K562 (cell line): Measurements from ENCODE around the gene MATR3. TPM values are rescaled to one million over a fixed set of nuclear protein-coding genes. Genes with fewer than 3 reads are reported as not detected.

Experiments used
- CC2D1A ChIP-seq: fragments of 450-650 bp; IDR thresholded peaks from 2 replicates; pipeline ENCODE4 v1.6.1; 2017; ENCODE audit warnings: mild to moderate bottlenecking
- FOXK2 ChIP-seq, 2 experiments: fragments of 450-650 bp; IDR thresholded peaks in 1 of 2; conservative IDR thresholded peaks in 1 of 2; 2 replicates each; pipeline ENCODE4 v1.6.1; 2016; ENCODE audit warnings: low read depth in 2 of 2, mild to moderate bottlenecking in 1 of 2
- GATAD2A ChIP-seq: fragments of 450-650 bp; IDR thresholded peaks from 2 replicates; pipeline ENCODE4 v1.6.1; 2017
- HDAC1 ChIP-seq, 2 experiments: fragments of 450-650 bp; IDR thresholded peaks; 2 replicates each; pipeline ENCODE4 v1.6.1; 2016 to 2017; ENCODE audit warnings: inconsistent platforms in 1 of 2, mild to moderate bottlenecking in 1 of 2, moderate library complexity in 1 of 2
- HNRNPLL ChIP-seq: fragments of 200-400 bp; formaldehyde crosslinking; IDR thresholded peaks from 2 replicates; pipeline ENCODE4 v1.6.1; 2017; ENCODE audit warnings: low read length, low read depth, mild to moderate bottlenecking; ENCODE audit not compliant: poor library complexity, severe bottlenecking
- HSF4 ChIP-seq: fragments of 250-450 bp; sonication (Bioruptor Pico); IDR thresholded peaks from 2 replicates; pipeline ENCODE4 v2.1.2; 2022; ENCODE audit warnings: mild to moderate bottlenecking, moderate library complexity, borderline replicate concordance
- KDM4B ChIP-seq, 2 experiments: fragments of 450-650 bp in 1 of 2; sonication (generic) in 1 of 2; IDR thresholded peaks; 2 replicates each; pipeline ENCODE4 v1.6.1; 2016 to 2017; ENCODE audit warnings: borderline replicate concordance in 2 of 2, antibody characterized with exemption in 1 of 2, low read depth in 1 of 2, mild to moderate bottlenecking in 1 of 2
- KLF16 ChIP-seq: IDR thresholded peaks from 2 replicates; pipeline ENCODE4 v1.6.1; 2016; ENCODE audit warnings: antibody characterized with exemption
- LCOR ChIP-seq: sonication (generic); formaldehyde crosslinking; IDR thresholded peaks from 2 replicates; pipeline ENCODE4 v1.8.0; 2022; ENCODE audit warnings: mild to moderate bottlenecking, missing genetic modification reagents
- PHB2 ChIP-seq: fragments of 450-650 bp; IDR thresholded peaks from 2 replicates; pipeline ENCODE4 v1.6.1; 2017; ENCODE audit warnings: low read depth
- POLR3A ChIP-seq: IDR thresholded peaks from 2 replicates; pipeline ENCODE4 v1.6.1; 2011; ENCODE audit warnings: borderline replicate concordance, mild to moderate bottlenecking, moderate library complexity; ENCODE audit not compliant: insufficient read length, insufficient read depth; ENCODE audit errors: extremely low read depth
- PTRF ChIP-seq: fragments of 450-650 bp; IDR thresholded peaks from 2 replicates; pipeline ENCODE4 v1.6.1; 2016; ENCODE audit warnings: mild to moderate bottlenecking, missing genetic modification characterization, missing compliant biosample characterization
- RBM22 ChIP-seq: fragments of 200-400 bp; formaldehyde crosslinking; IDR thresholded peaks from 2 replicates; pipeline ENCODE4 v1.6.1; 2018; ENCODE audit warnings: low read length, low read depth; ENCODE audit not compliant: poor library complexity, severe bottlenecking
- SIN3A ChIP-seq, 2 experiments: fragments of 150-350 bp in 1 of 2; IDR thresholded peaks; 2 replicates each; pipeline ENCODE4 v1.6.1; 2011 to 2016; ENCODE audit warnings: borderline replicate concordance in 2 of 2, low read depth in 2 of 2, low read length in 2 of 2, mild to moderate bottlenecking in 2 of 2, moderate library complexity in 2 of 2; ENCODE audit not compliant: control insufficient read depth in 1 of 2
- TEAD4 ChIP-seq, 2 experiments: sonication (generic) in 1 of 2; formaldehyde crosslinking in 1 of 2; IDR thresholded peaks; 2 replicates each; pipeline versions ENCODE4 v1.6.1 to v1.8.0; 2012 to 2022; ENCODE audit warnings: borderline replicate concordance in 1 of 2, inconsistent platforms in 1 of 2, low read length in 1 of 2, mild to moderate bottlenecking in 1 of 2, missing genetic modification reagents in 1 of 2
- ZC3H4 ChIP-seq: sonication (generic); formaldehyde crosslinking; IDR thresholded peaks from 2 replicates; pipeline ENCODE4 v1.9.0; 2021; ENCODE audit warnings: missing genetic modification reagents, borderline replicate concordance
- ZNF696 ChIP-seq: fragments of 250-450 bp; sonication (Bioruptor Pico); conservative IDR thresholded peaks from 2 replicates; pipeline ENCODE4 v1.4.0; 2020; ENCODE audit warnings: mild to moderate bottlenecking, moderate library complexity
- polyA plus RNA-seq, 8 experiments: library from polyadenylated mRNA; depleted of rRNA in 4 of 8; stranded (reverse) in 5 of 8; unstranded in 3 of 8; fragments of >200 nt; fragmentation: Nextera tagmentation in 2 of 8; fragmentation: Illumina TruSeq in 1 of 8; extraction: Ambion mirVana in 2 of 8; extraction: Trizol in 1 of 8; gene quantifications; 2 replicates each; pipeline versions ENCODE4 v1.2.1 to v1.2.3, GENCODE V29; 2011 to 2014; ENCODE audit warnings: inconsistent platforms in 1 of 8, missing spikeins in 1 of 8
- total RNA-seq, 7 experiments: library from RNA; depleted of rRNA in 6 of 7; stranded (reverse); fragments of >200 nt in 6 of 7; fragmentation: Illumina TruSeq in 2 of 7; extraction: Trizol in 2 of 7; gene quantifications; 2 replicates each; pipeline versions ENCODE4 v1.2.1 to v1.2.3, GENCODE V29; 2011 to 2021; ENCODE audit warnings: low replicate concordance in 1 of 7
- TF ChIP-seq, protein P1 (sequence below): fragments of 250-450 bp; sonication (Bioruptor Pico); IDR thresholded peaks from 2 replicates; pipeline ENCODE4 v1.5.0; 2022; ENCODE audit warnings: mild to moderate bottlenecking
- TF ChIP-seq, protein P2 (sequence below): sonication (generic); formaldehyde crosslinking; IDR thresholded peaks from 2 replicates; pipeline ENCODE4 v1.8.0; 2022; ENCODE audit warnings: mild to moderate bottlenecking, missing genetic modification reagents

The MATR3 gene
- total and polyA plus RNA-seq, 9 of the 15 experiments (the other 6 are each of a cell fraction or from before 2014, with no cell fraction given) = 150 to 425 (median 263) TPM

DNA sequence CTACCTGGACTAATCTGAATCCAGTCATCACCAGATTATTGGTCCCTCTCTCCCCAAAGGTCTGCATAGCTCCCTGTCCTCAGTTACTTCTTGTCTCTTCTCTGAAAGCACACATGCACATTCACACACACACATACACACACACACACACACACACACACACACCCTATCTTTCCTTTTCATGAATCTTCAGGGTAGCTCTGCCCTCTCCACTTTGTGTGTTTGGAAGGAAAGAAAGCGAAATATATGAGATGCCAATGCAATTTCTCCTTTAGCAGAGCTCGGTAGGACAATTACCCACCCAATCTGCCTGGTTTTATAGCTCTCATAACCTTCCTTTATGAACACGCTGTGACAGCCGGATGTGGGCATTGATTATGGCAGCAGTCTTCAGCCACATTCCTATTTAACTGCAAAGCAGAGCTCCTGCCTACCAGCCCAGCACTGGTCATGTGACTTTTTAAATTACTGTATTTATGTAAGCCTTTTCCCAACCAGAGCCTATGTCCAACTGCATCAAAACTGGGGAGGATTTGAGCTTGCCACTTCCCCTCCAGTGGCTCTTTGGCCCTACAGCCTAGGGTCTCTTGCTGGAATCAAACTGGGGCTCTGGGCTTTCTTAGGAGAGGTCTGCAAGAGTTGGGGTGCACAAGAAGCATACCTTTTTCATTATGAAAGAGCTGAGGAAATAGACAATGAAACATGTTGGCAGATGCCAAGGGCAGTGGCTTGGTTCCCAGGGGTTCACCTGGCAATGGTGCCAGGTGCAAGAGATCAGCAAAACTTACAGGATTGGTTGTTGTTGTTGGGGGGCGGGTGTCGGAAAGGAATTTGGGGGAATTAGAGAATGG, 20.8 kb upstream of the MATR3 start (continued):
- TF ChIP-seq HDAC1 (IDR thresholded peaks at IDR 0.05) (no peak), KDM4B (IDR thresholded peaks at IDR 0.05; ENCODE audit: borderline replicate concordance in 2 of 2, low read depth in 1 of 2) (no peak), HSF4 (CRISPR knock-in tag) (no peak), KLF16 (no peak), ZNF696 (no peak), RBM22 (no peak), PTRF (no peak), HNRNPLL (no peak), POLR3A (no peak), GATAD2A (peak; percentile 37; the same call in 1 of the 2 replicates), SIN3A (IDR thresholded peaks at IDR 0.05; ENCODE audit: borderline replicate concordance in 2 of 2, control insufficient read depth in 1 of 2, low read depth in 2 of 2, low read length in 2 of 2) (no peak), TEAD4 (IDR thresholded peaks at IDR 0.05; ENCODE audit: low read length) (no peak), TEAD4 (CRISPR knock-in tag; IDR thresholded peaks at IDR 0.05; ENCODE audit: borderline replicate concordance) (no peak), FOXK2 (conservative IDR thresholded peaks at IDR 0.05 in 1 of 2, IDR thresholded peaks at IDR 0.05 in 1 of 2; ENCODE audit: low read depth in 2 of 2) (no peak), PHB2 (no peak), CC2D1A (no peak), ZC3H4 (CRISPR knock-in tag) (no peak), LCOR (CRISPR knock-in tag) (no peak)
- TF ChIP-seq, protein P1, sequence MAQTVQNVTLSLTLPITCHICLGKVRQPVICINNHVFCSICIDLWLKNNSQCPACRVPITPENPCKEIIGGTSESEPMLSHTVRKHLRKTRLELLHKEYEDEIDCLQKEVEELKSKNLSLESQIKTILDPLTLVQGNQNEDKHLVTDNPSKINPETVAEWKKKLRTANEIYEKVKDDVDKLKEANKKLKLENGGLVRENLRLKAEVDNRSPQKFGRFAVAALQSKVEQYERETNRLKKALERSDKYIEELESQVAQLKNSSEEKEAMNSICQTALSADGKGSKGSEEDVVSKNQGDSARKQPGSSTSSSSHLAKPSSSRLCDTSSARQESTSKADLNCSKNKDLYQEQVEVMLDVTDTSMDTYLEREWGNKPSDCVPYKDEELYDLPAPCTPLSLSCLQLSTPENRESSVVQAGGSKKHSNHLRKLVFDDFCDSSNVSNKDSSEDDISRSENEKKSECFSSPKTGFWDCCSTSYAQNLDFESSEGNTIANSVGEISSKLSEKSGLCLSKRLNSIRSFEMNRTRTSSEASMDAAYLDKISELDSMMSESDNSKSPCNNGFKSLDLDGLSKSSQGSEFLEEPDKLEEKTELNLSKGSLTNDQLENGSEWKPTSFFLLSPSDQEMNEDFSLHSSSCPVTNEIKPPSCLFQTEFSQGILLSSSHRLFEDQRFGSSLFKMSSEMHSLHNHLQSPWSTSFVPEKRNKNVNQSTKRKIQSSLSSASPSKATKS = no peak
- TF ChIP-seq, protein P2, sequence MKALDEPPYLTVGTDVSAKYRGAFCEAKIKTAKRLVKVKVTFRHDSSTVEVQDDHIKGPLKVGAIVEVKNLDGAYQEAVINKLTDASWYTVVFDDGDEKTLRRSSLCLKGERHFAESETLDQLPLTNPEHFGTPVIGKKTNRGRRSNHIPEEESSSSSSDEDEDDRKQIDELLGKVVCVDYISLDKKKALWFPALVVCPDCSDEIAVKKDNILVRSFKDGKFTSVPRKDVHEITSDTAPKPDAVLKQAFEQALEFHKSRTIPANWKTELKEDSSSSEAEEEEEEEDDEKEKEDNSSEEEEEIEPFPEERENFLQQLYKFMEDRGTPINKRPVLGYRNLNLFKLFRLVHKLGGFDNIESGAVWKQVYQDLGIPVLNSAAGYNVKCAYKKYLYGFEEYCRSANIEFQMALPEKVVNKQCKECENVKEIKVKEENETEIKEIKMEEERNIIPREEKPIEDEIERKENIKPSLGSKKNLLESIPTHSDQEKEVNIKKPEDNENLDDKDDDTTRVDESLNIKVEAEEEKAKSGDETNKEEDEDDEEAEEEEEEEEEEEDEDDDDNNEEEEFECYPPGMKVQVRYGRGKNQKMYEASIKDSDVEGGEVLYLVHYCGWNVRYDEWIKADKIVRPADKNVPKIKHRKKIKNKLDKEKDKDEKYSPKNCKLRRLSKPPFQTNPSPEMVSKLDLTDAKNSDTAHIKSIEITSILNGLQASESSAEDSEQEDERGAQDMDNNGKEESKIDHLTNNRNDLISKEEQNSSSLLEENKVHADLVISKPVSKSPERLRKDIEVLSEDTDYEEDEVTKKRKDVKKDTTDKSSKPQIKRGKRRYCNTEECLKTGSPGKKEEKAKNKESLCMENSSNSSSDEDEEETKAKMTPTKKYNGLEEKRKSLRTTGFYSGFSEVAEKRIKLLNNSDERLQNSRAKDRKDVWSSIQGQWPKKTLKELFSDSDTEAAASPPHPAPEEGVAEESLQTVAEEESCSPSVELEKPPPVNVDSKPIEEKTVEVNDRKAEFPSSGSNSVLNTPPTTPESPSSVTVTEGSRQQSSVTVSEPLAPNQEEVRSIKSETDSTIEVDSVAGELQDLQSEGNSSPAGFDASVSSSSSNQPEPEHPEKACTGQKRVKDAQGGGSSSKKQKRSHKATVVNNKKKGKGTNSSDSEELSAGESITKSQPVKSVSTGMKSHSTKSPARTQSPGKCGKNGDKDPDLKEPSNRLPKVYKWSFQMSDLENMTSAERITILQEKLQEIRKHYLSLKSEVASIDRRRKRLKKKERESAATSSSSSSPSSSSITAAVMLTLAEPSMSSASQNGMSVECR (CRISPR knock-in tag) = no peak
